ENCODE measurements around the gene CHST11. TPM values are rescaled to one million over a fixed set of nuclear protein-coding genes. Genes with fewer than 3 reads are reported as not detected.

The CHST11 gene
- total RNA-seq, 1 experiment from 2014 or later = 6.7 TPM

DNA sequence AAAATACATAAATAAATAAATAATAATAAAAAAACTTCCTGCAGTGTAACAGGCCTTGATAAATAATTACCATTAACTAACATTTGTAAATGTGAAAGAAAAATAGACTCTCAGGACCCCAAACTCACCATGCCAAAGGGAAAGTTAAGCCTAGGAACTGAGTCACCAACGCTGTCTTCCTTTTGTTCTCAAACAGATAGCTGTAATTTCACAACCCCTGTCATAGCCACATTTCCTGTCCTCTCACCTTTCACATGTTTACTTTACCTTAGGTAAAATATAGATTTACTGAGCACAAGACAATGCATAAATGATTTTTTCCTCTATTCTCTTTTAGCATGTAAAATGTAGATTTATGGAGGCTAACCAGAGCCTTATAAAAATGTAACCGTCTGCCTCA is 35.9 kb upstream of the CHST11 start:
- H3K27me3 Mint-ChIP-seq (ENCODE audit: low read depth) = peaks cover 5% of the 10 kb centered on the region; the same call in 1 of the 2 replicates
- WGBS (ENCODE audit: extremely low coverage, insufficient read length, low lambda C conversion rate) = no CpG with 5 or more reads among the region's 2 CpGs

More for the DNA sequence above, 35.9 kb upstream of the CHST11 start:
- H3K27me3 ChIP-seq (ENCODE audit: insufficient read depth, low read length) = 0 out of 2 replicates have a peak, but pooled peaks cover 1% of the 10 kb centered on the region
- H2BK5ac ChIP-seq (ENCODE audit: insufficient read length, low read length) = no peak overlapping the region
- no peak overlapping the region for H3K4me2 ChIP-seq (ENCODE audit: insufficient read depth, insufficient read length, low read length)
- H3K79me1 ChIP-seq (ENCODE audit: insufficient read depth, low read depth, low read length, poor library complexity, severe bottlenecking) = no peaks in the 10 kb centered on the region
- H3K56ac ChIP-seq (ENCODE audit: insufficient read length, low read depth, low read length) = no peak overlapping the region
- no peak overlapping the region for H3K23ac ChIP-seq (ENCODE audit: insufficient read length, low read depth, low read length)
- H3T11ph ChIP-seq (ENCODE audit: low read length) = no peak overlapping the region
- H2BK120ac ChIP-seq (ENCODE audit: low read depth, low read length, poor library complexity, severe bottlenecking) = no peak overlapping the region
- no peak overlapping the region for H4K8ac ChIP-seq (replicated peaks; ENCODE audit: insufficient read length, low read depth, low read length)
- no peak overlapping the region for H4K5ac ChIP-seq (ENCODE audit: insufficient read length, low read depth, low read length)
- H3K79me2 ChIP-seq (ENCODE audit: insufficient read depth, low read length) = no peaks in the 10 kb centered on the region
- no peaks in the 10 kb centered on the region for H3K4me1 Mint-ChIP-seq
- no peak overlapping the region for H3K18ac ChIP-seq (ENCODE audit: insufficient read length, low read depth, low read length)
- H3K9me3 ChIP-seq (ENCODE audit: control insufficient read depth, low read depth, low read length) = no peaks in the 10 kb centered on the region
- H2BK12ac ChIP-seq (ENCODE audit: insufficient read length, low read depth, low read length) = no peak overlapping the region
- no peak overlapping the region for H3K14ac ChIP-seq (ENCODE audit: insufficient read depth, low read length)
- H3K36me3 Mint-ChIP-seq (ENCODE audit: insufficient read depth in 1 of 3, low read depth in 3 of 3) = peaks cover 2 to 11% (median 10%) of the 10 kb centered on the region in 3 experiments; a peak in 5 of 7 replicates
- DNase-seq = no peak
- no peak overlapping the region for H2BK15ac ChIP-seq (ENCODE audit: low read depth, low read length)
- no peak overlapping the region for H3K27ac ChIP-seq (ENCODE audit: insufficient read length, low read depth, low read length)
- TF ChIP-seq, protein P1, sequence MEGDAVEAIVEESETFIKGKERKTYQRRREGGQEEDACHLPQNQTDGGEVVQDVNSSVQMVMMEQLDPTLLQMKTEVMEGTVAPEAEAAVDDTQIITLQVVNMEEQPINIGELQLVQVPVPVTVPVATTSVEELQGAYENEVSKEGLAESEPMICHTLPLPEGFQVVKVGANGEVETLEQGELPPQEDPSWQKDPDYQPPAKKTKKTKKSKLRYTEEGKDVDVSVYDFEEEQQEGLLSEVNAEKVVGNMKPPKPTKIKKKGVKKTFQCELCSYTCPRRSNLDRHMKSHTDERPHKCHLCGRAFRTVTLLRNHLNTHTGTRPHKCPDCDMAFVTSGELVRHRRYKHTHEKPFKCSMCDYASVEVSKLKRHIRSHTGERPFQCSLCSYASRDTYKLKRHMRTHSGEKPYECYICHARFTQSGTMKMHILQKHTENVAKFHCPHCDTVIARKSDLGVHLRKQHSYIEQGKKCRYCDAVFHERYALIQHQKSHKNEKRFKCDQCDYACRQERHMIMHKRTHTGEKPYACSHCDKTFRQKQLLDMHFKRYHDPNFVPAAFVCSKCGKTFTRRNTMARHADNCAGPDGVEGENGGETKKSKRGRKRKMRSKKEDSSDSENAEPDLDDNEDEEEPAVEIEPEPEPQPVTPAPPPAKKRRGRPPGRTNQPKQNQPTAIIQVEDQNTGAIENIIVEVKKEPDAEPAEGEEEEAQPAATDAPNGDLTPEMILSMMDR (conservative IDR thresholded peaks at IDR 0.05) = no peak
- H3K23me2 ChIP-seq (ENCODE audit: insufficient read length, low read depth, low read length, poor library complexity, severe bottlenecking) = no peaks in the 10 kb centered on the region
- peaks cover 10 to 13% of the 10 kb centered on the region in 2 experiments; a peak in 3 of 5 replicates for H3K9me3 Mint-ChIP-seq
- no peaks in the 10 kb centered on the region; the same call in 1 of the 2 replicates for H3K4me1 ChIP-seq (ENCODE audit: insufficient read depth, low read length)
- H3K4me3 Mint-ChIP-seq = no peak overlapping the region
- no peak overlapping the region for H2AFZ ChIP-seq (ENCODE audit: low read length)
- no peak overlapping the region for H3K9ac ChIP-seq (ENCODE audit: extremely low read depth, insufficient read length, low read length)
- no peak overlapping the region for H2BK20ac ChIP-seq (ENCODE audit: low read depth, low read length, poor library complexity, severe bottlenecking)
- H4K20me1 ChIP-seq (ENCODE audit: control insufficient read depth, insufficient read depth, insufficient read length) = no peaks in the 10 kb centered on the region
- no peak overlapping the region for H2AK5ac ChIP-seq (ENCODE audit: insufficient read length, low read length)
- H3K4ac ChIP-seq (ENCODE audit: low read depth, low read length) = no peak overlapping the region
- no peak overlapping the region for H4K91ac ChIP-seq (ENCODE audit: insufficient read length, low read depth, low read length)
- no peak overlapping the region for H3K27ac Mint-ChIP-seq
